AG10803 (cell line): Measurements from ENCODE around the gene E2F1.

Source experiments
- DNase-seq: peaks from one replicate; pipeline ENCODE4 v3.0.0; 2010; ENCODE audit warnings: low read depth
- H3K4me3 ChIP-seq: 2 replicates; pipeline ENCODE4 v1.5.1; 2011; ENCODE audit warnings: mild to moderate bottlenecking, low read length, control low read depth
- CTCF ChIP-seq: conservative IDR thresholded peaks from 2 replicates; pipeline ENCODE4 v1.5.1; 2011; ENCODE audit warnings: mild to moderate bottlenecking, low read length, control low read depth, inconsistent platforms

E2F1 gene

GRCh38 chr20:33709905-33710541 is 23.8 kb upstream of the E2F1 start:
- DNase-seq = no peak
- no peak for TF ChIP-seq CTCF
- no peak overlapping the region for H3K4me3 ChIP-seq

- no peak for DNase-seq
Observed at GRCh38 chr20:33709398-33709797, 23.2 kb upstream of the E2F1 start.

GRCh38 chr20:33707668-33708067 is 21.5 kb upstream of the E2F1 start:
- TF ChIP-seq CTCF = no peak
- H3K4me3 ChIP-seq = no peak overlapping the region
- no peak for DNase-seq

More at GRCh38 chr20:33709398-33709797, 23.2 kb upstream of the E2F1 start:
- TF ChIP-seq CTCF = no peak
- no peak overlapping the region for H3K4me3 ChIP-seq

GRCh38 chr20:33704197-33704924 is 18.2 kb upstream of the E2F1 start:
- DNase-seq = no peak
- TF ChIP-seq CTCF = no peak
- H3K4me3 ChIP-seq = no peak overlapping the region

GRCh38 chr20:33703498-33704137 is 17.4 kb upstream of the E2F1 start:
- DNase-seq = no peak
- TF ChIP-seq CTCF = no peak
- no peak overlapping the region for H3K4me3 ChIP-seq

- no peak for DNase-seq
- TF ChIP-seq CTCF = no peak
- no peak overlapping the region for H3K4me3 ChIP-seq
Observed at GRCh38 chr20:33702861-33703260, 16.7 kb upstream of the E2F1 start.
